NCI-H226 (cell line): ENCODE results near the gene NHERF2.

ENCODE experiments used
- DNase-seq: peaks from one replicate; pipeline ENCODE4 v3.0.0-alpha.2; 2015

Gene NHERF2

DNA sequence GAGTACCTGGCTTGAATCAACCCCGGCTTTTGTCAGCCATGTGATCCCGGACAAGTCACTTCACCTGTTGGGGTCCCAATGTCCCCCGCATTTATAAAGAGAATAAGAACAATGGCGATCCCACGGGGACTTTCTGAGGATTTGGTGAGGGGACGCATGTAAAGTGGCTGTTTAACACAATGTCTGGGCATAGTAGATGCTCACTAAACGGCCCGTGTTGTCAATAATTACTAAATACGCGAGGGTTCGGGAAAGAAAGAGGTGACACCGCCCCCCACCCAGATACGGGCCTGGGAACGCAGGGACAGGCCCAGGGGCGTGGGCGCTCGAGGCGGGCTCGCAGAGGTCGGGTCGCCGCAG is 35.1 kb upstream of the NHERF2 start:
- no peak for DNase-seq

GRCh38 chr16:1991948-1992703 is 34.6 kb upstream of the NHERF2 start:
- DNase-seq: peak; percentile 70

GRCh38 chr16:1992704-1993317 is 33.9 kb upstream of the NHERF2 start:
- DNase-seq: no peak

DNA sequence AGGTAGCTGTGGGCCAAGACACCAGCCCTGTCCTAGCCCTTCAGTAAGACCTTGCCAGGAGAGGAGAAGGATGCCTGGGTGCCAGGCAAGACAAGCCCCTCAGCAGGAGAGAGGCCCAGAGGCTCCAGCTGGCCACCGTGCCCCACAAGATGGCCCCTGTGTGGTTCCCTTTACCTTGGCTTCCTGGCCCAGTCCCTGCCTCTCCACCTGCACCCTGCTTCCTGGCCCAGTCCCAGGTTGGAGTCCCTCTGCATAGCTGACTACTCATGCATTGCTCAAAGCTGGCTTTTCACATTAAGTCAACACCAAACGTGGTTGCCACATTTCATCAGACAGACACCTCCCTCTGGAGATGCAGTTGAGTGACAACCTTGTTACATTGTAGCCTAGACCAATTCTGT is 33.0 kb upstream of the NHERF2 start:
- DNase-seq: peak; percentile 34

DNA sequence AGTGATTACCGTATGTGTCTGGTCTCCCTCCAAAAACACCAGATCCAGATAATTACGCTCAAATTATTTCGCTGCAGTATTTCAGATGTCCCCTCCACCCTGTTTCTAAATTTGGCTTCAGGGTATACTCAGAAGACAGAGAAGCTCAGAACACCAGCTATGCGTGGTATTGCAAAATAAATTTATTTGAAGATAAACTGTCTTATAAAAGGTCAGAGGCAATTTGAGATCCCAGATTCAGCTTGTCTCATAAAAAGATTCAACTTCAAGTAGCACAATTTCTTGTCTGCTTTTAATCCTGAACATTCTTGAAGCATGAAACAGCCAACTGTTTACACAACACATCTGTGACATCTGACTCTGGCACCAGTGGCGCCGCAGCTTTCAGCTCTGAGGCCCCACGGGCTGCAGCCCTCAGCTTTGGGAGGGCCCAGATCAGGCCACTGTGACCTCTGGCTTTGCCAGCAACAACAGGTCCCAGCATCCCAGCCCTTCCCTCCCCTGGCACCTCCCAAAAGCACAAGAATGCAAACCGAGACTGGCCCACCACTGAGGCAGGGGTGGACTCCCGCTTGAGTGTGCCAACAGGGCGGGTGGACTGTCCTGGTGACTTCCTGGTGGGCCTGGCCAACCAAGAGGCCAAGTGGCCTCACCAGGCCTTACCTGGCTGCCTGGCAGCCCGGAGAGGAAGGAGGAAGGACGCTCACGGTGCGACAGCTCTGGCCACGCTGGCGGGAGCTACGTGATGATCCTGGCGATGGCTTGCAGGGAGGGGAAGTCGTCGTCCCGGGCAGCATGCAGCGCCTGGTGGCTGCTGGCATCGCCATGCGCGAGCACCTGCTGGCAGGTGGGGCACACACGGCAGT is 29.0 kb upstream of the NHERF2 start:
- no peak for DNase-seq

- DNase-seq: no peak
Observed at GRCh38 chr16:1998360-1998835, 28.3 kb upstream of the NHERF2 start.

GRCh38 chr16:1998852-1999801 is 27.6 kb upstream of the NHERF2 start:
- DNase-seq: no peak

DNA sequence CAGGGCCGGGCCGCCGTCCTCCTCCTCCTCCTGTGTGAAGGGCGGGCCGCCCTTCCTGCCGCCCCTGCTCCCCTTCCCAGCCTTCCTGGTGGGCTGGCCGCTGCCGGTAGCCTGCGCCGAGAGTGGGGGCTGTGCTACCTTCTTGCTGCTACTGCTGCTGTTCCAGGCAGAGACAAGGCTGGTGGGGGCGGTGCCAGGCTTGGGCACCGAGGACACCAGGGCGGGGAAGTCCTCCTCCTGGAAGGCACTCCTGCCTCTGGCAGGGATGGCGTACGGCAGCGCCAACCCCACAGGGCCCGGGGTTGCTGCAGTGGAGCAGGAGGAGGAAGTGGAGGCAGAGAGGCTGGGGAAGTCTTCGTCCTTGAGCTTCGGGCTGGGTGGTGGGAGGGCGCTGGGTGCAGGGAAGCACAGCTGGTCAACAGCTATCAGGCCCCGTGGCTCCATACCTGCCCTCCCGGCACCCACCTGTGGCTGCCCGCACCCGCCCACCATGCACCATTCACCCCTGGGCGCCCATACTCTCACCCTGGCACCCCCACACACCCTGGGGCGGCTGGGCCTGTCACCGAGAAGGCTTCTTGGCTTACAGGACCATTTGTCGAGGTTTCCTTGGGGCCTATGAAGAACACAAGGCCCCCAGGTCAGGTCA is 26.7 kb upstream of the NHERF2 start:
- no peak for DNase-seq

DNA sequence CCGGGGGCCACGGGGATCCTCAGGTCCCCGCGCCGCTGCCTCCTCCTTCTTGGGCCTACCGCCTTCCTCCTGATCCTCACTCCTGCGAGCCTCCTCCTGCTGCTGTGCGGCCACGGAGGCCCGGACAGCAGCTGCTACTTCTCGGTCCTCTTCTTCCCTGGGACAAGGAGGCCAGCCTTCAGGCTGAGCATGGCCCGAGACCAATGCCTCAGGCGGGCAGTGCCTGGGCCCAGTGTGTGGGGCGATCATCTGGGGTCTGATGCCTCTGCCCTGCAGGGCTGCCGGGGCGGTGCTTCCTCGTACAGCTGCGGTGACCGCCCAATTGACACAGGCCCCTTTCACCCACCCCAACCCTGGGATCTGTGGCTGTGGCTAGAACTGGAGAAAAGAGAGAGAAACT is 25.7 kb upstream of the NHERF2 start:
- DNase-seq: no peak

DNA sequence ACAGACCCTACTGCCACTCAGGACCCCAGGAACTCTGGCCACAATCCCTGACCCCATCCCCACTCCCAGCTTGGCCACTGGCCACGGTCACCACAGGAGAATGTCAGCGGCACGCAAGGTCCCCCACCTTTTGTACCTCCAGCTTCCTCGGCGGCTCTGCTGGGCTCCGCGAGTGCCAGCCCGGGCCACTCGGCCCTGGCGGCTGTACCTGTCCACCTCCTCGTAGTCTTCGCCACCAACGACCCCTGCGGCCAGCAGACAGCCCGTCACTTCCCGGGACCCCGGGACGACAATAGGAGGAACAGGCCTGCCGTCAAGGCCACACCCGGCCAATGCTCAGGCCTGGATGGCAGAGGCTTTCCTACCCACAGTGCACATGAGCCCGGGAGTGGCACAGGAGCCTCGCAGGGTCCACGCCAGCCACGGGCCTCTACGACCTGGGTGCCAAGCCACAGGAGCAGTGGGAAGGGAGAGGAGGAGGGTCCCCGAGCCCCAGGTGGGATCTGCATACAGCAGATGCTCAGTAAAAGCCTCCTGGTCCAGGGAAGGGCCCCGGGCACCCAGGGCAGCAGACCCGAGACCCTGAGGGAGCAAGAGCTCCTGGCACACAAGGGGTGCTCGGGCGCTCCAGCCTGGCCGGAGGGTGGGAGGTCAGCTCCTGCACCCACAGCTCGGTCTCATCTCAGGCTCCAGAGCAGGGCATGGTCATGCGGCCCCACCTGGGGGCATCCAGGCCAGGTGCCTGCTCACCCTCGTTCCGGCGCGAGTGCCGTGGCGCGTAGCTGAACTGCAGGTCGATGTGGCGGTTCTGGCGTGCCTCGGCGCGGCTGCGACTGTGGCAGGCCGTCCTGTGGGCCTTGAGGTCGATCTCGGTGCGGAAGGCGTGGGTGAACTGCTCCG is 25.0 kb upstream of the NHERF2 start:
- no peak for DNase-seq

DNA sequence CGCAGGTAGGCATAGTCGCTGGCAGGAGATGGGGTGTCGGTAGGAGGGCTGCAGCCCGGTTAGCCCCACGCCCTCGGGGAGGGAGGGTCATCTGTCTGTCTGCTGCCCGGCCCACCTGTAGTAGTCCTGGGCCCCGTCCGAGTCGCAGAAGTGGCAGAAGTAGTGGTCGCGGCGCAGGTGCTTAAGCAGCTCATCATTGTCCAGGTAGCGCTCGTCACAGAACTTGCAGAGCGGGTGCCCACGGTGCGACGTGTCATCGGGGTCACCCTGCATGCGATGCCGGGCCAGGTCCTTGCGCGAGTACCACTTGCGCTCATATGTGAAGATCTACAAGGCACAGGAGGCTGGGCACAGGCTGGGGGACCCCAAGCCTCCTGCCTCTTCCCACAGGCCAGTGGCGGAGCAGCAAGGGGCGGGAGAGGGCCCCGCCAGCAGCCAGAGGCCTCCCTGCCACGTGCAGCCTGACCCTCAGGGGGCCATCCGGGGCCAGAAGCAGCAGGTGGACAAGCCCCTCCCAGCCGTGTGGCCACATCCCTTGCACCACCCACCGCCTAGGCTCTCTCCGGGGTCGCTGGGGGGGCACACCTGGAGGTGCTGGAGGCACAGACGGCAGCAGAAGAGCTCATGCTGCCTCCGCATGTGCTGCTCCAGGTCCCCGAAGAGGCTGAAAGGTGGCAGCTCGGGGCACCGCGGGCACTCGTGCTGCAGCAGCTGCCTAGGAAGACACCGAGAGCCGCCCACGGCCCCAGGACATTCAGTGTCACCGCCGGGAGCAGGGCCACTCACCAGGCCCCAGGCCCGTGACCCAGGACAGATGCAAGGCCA is 24.1 kb upstream of the NHERF2 start:
- DNase-seq: no peak

- DNase-seq: no peak
Observed at GRCh38 chr16:2003231-2003826, 23.4 kb upstream of the NHERF2 start.

GRCh38 chr16:2003827-2004641 is 22.7 kb upstream of the NHERF2 start:
- peak; percentile 51 for DNase-seq

DNA sequence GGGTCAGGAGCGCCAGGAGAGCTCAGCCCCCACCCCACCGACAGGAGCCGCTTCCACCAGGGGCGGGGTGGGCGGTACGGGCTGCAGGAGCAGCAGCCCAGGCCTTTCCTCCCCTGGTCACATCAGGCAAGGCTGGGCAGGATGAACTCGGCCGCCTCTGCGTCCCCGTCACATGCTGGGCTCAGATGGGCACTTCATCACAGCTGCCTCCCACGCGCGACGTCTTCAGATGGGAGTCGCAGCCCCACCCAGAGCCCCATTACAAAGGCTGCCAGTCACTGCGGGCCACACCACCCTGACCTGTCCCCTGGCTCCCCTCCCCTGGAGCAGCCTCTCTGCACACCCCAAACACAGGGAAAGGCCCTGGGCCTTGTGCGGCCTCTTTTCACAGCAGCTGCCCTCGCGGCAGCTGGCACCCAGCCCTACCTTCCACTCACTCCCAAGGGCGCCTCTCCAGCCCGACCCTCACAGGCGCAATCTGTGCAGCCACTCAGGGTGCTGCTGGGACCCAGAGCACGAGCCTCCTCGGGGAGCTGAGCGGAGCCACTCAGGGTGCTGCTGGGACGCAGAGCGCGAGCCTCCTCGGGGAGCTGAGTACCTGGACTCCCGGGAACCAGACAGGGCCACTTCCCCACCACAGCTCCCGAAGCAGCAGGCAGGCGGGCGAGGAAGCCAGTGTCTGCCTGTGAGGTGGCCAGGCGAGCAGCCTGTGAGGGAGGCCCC is 21.7 kb upstream of the NHERF2 start:
- DNase-seq: no peak

- DNase-seq: no peak
Observed at GRCh38 chr16:2005646-2006045, 21.1 kb upstream of the NHERF2 start.

DNA sequence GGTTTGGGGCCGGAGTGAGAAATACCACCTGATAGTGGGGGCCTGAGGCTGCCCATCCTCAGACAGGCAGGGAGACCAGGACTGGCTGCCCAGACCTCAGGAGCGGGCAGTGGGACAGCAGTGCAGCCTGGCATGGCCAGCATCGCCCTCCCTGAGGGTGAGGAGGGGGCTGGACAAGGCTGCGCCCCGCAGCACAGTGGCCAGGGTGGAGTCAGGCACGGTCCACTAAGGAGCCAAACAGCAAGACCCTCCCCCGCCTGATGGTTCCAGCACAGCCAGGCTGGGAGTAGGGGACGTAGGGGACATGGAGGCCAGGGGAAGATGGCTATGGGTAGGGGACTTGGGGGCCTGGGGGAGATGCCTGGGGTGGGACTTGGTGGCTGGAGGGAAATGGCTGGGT is 20.4 kb upstream of the NHERF2 start:
- DNase-seq: no peak

DNA sequence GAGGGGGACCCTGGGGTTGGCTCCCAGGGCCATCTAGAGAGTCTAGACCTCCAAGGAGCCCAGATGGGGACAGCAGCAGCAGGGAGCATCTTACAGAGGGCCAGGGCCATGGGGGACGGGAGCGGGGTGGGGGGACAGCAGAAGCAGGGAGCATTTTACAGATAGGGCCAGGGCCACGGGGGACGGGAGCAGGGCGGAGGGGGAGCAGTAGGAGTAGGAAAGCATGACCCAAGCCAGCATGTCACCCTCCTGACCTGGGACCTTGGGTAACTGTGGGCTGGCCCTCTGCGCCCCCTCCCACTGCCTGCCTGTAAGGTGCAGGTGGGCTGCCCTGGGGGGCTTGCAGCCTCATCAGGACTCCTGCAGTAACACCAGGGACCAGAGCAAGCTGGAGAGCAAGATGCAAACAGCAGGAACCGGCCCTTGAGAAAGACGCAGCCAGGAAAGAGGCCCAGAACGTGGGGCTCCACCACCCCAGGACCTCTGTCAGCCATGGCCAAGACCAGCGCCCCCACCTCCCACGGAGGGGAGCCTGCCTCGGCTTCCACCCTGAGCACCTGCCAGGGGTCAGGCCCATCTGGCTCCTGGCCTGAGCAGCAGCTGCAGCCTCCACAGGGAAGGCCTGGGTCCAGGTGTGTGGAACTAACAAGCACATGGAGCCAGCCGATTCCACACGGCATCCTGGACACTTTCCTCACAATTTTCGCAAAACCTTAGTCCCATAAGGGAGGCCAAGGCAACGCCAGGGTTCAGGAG is 19.4 kb upstream of the NHERF2 start:
- DNase-seq: no peak
